Urinary bladder (tissue), 4 donors: ENCODE data around the gene CHP1. TPM values are rescaled to one million over a fixed set of nuclear protein-coding genes. Genes with fewer than 3 reads are reported as not detected.
"Not testable (repeated sequence)": the region's sequence is repeated elsewhere in the genome, so short reads cannot be mapped to it uniquely, and the experiment has no call there.

Experiments
- DNase-seq: peaks from one replicate; pipeline ENCODE4 v3.0.0-alpha.2; 2015; ENCODE audit errors: extremely low spot score
- H3K27ac ChIP-seq: one replicate; pipeline ENCODE4 v1.5.1; 2013; ENCODE audit warnings: low read depth, mild to moderate bottlenecking, moderate library complexity
- H3K36me3 ChIP-seq: one replicate; pipeline ENCODE4 v1.6.1; 2013; ENCODE audit warnings: mild to moderate bottlenecking, moderate library complexity; ENCODE audit not compliant: insufficient read depth
- H3K4me1 ChIP-seq: one replicate; pipeline ENCODE4 v1.6.1; 2013; ENCODE audit warnings: mild to moderate bottlenecking, moderate library complexity; ENCODE audit not compliant: insufficient read depth
- H3K4me3 ChIP-seq: one replicate; pipeline ENCODE4 v1.5.1; 2013; ENCODE audit warnings: low read depth, low read length
- WGBS: extraction: QIAGEN DNeasy Blood & Tissue Kit; methylation state at CpG from one replicate; pipeline ENCODE4 v1.1.7; 2013; 5-methylcytosine and 5-hydroxymethylcytosine counted together
- polyA plus RNA-seq: library from polyadenylated mRNA; stranded (reverse); fragments of 200-250 nt; gene quantifications from one replicate; pipeline ENCODE4 v1.2.3, GENCODE V29; 2013
- total RNA-seq: library from RNA; depleted of rRNA; stranded (reverse); fragments of >200 nt; gene quantifications from one replicate; pipeline ENCODE4 v1.2.3, GENCODE V29; 2014
- donor health status: healthy with polysubstance abuse.
- donor health status: healthy.

CHP1 gene
- total and polyA plus RNA-seq, 2 donors, result 45.6 to 53.3 TPM

- Histone ChIP-seq H3K4me1 (no peaks in the 10 kb centered on the region), H3K4me3 (no peak overlapping the region), H3K27ac (no peak overlapping the region), H3K36me3 (no peaks in the 10 kb centered on the region)
- no peak for DNase-seq
- 89% methylated on average over 2 of the region's 2 CpGs for WGBS
Measured at GRCh38 chr15:41289953-41290352, 58.9 kb downstream of the CHP1 start.

- no peaks in the 10 kb centered on the region for H3K4me1 ChIP-seq
- H3K27ac ChIP-seq, result no peak overlapping the region
- WGBS, result 92% methylated on average over 9 of the region's 9 CpGs
- DNase-seq, result no peak
- H3K4me3 ChIP-seq, result no peak overlapping the region
- H3K36me3 ChIP-seq, result no peaks in the 10 kb centered on the region
Measured at GRCh38 chr15:41291065-41291631, 60.1 kb downstream of the CHP1 start.

GRCh38 chr15:41292521-41292920 is 61.5 kb downstream of the CHP1 start:
- no peak overlapping the region for H3K4me3 ChIP-seq
- no peak for DNase-seq
- H3K27ac ChIP-seq, result no peak overlapping the region
- 59% methylated on average over 1 of the region's 1 CpG for WGBS
- H3K36me3 ChIP-seq, result no peaks in the 10 kb centered on the region
- H3K4me1 ChIP-seq, result no peaks in the 10 kb centered on the region

- not testable (repeated sequence) for H3K27ac ChIP-seq, H3K4me1 ChIP-seq, H3K4me3 ChIP-seq, DNase-seq, H3K36me3 ChIP-seq
- 100% methylated on average over 2 of the region's 2 CpGs for WGBS
Measured at GRCh38 chr15:41301139-41301538, 70.1 kb downstream of the CHP1 start.

- no peak overlapping the region for H3K4me3 ChIP-seq
- peaks cover 3% of the 10 kb centered on the region for H3K36me3 ChIP-seq
- no peak overlapping the region for H3K27ac ChIP-seq
- 100% methylated on average over 1 of the region's 1 CpG for WGBS
- DNase-seq, result no peak
- H3K4me1 ChIP-seq, result no peaks in the 10 kb centered on the region
Measured at GRCh38 chr15:41301587-41301986, 70.5 kb downstream of the CHP1 start.

GRCh38 chr15:41304149-41304770 is 73.2 kb downstream of the CHP1 start:
- no peak for DNase-seq
- WGBS, result 91% methylated on average over 3 of the region's 3 CpGs
- Histone ChIP-seq H3K36me3 (no peaks in the 10 kb centered on the region), H3K4me3 (no peak overlapping the region), H3K27ac (no peak overlapping the region), H3K4me1 (no peaks in the 10 kb centered on the region)

- Histone ChIP-seq H3K36me3 (no peaks in the 10 kb centered on the region), H3K27ac (no peak overlapping the region), H3K4me1 (no peaks in the 10 kb centered on the region), H3K4me3 (no peak overlapping the region)
- 97% methylated on average over 5 of the region's 5 CpGs for WGBS
- DNase-seq, result no peak
Measured at GRCh38 chr15:41307679-41308078, 76.6 kb downstream of the CHP1 start.

GRCh38 chr15:41309226-41309905 is 78.3 kb downstream of the CHP1 start:
- DNase-seq, result no peak
- Histone ChIP-seq H3K36me3 (no peaks in the 10 kb centered on the region), H3K4me1 (no peaks in the 10 kb centered on the region), H3K4me3 (no peak overlapping the region), H3K27ac (no peak overlapping the region)
- WGBS, result 99% methylated on average over 2 of the region's 2 CpGs

- not testable (repeated sequence) for DNase-seq, H3K4me1 ChIP-seq, H3K27ac ChIP-seq, H3K4me3 ChIP-seq, H3K36me3 ChIP-seq
- 97% methylated on average over 38 of the region's 39 CpGs for WGBS
Measured at GRCh38 chr15:41320805-41321330, 89.8 kb downstream of the CHP1 start.

GRCh38 chr15:41323611-41324010 is 92.5 kb downstream of the CHP1 start:
- no peak for DNase-seq
- Histone ChIP-seq H3K4me1 (no peaks in the 10 kb centered on the region), H3K4me3 (no peak overlapping the region), H3K27ac (no peak overlapping the region), H3K36me3 (no peaks in the 10 kb centered on the region)
- WGBS, result 97% methylated on average over 1 of the region's 1 CpG

- Histone ChIP-seq H3K4me3 (no peak overlapping the region), H3K36me3 (no peaks in the 10 kb centered on the region), H3K27ac (no peak overlapping the region), H3K4me1 (no peaks in the 10 kb centered on the region)
- WGBS, result 71% methylated on average over 6 of the region's 6 CpGs
- DNase-seq, result no peak
Measured at GRCh38 chr15:41331281-41331680, 100.2 kb downstream of the CHP1 start.
